ENCODE measurements around the gene SUGCT.

- TF ChIP-seq POLR2A (IDR thresholded peaks at IDR 0.05) (no peak), CTCF (IDR thresholded peaks at IDR 0.05) (no peak)
Observed at GRCh38 chr7:40597517-40597916, 462.7 kb downstream of the SUGCT start.
